Peyer's patch (tissue), 4 donors: ENCODE data around the gene BPIFB6. TPM values are rescaled to one million over a fixed set of nuclear protein-coding genes. Genes with fewer than 3 reads are reported as not detected.

Experiments
- DNase-seq, 3 donors: peaks; one replicate each; pipeline ENCODE4 v3.0.0-alpha.2; 2017 to 2019
- H3K27ac ChIP-seq, 4 donors: fragments of 200-600 bp; sonication (generic); one replicate each; pipeline ENCODE4 v1.5.1; 2016 to 2019
- H3K27me3 ChIP-seq, 2 donors: fragments of 200-600 bp; sonication (generic); one replicate each; pipeline ENCODE4 v1.5.1; 2019
- H3K36me3 ChIP-seq, 3 donors: fragments of 200-600 bp; sonication (generic); one replicate each; pipeline ENCODE4 v1.5.1; 2016 to 2019
- H3K4me1 ChIP-seq, 4 donors: fragments of 200-600 bp; sonication (generic); one replicate each; pipeline ENCODE4 v1.5.1; 2016 to 2019
- H3K4me3 ChIP-seq, 4 donors: fragments of 200-600 bp; sonication (generic); 1 replicate in 3 of 4; 2 replicates in 1 of 4; pipeline ENCODE4 v1.5.1; 2016 to 2019; ENCODE audit warnings: mild to moderate bottlenecking in 1 of 4
- H3K9me3 ChIP-seq, 4 donors: fragments of 200-600 bp; sonication (generic); one replicate each; pipeline ENCODE4 v1.5.1; 2016 to 2019; ENCODE audit warnings: mild to moderate bottlenecking in 1 of 4
- CTCF ChIP-seq, 6 experiments: fragments of 450-650 bp in 4 of 6; fragments of 200-600 bp in 2 of 6; sonication (generic) in 1 of 6; IDR thresholded peaks; one replicate each; pipeline ENCODE4 v1.5.1; 2017 to 2019; ENCODE audit warnings: antibody characterized with exemption in 6 of 6, mild to moderate bottlenecking in 3 of 6, moderate library complexity in 1 of 6
- POLR2A ChIP-seq, 2 donors: fragments of 450-650 bp; IDR thresholded peaks; one replicate each; pipeline ENCODE4 v1.5.1; 2017; ENCODE audit warnings: antibody characterized with exemption in 2 of 2, mild to moderate bottlenecking in 2 of 2, moderate library complexity in 2 of 2
- total RNA-seq, 4 donors: library from RNA; depleted of rRNA; stranded (reverse); fragments of >200 nt; gene quantifications; one replicate each; pipeline ENCODE4 v1.1.0, GENCODE V29; 2016

Gene BPIFB6
- total RNA-seq, 4 donors from 2014 or later: not detected

- TF ChIP-seq POLR2A (IDR thresholded peaks at IDR 0.05) (no peak), CTCF (IDR thresholded peaks at IDR 0.05) (no peak)
These were observed 879 bp upstream of the BPIFB6 start for GRCh38 chr20:33030569-33030968.

GRCh38 chr20:33032555-33032954, 1.1 kb downstream of the BPIFB6 start:
- H3K4me1 ChIP-seq: no peaks in the 10 kb centered on the region
- H3K27ac ChIP-seq: no peak overlapping the region
- TF ChIP-seq CTCF (IDR thresholded peaks at IDR 0.05): no peak
- no peak for TF ChIP-seq POLR2A (IDR thresholded peaks at IDR 0.05)

More at GRCh38 chr20:33030569-33030968, 879 bp upstream of the BPIFB6 start:
- no peaks in the 10 kb centered on the region for H3K27me3 ChIP-seq
- no peak overlapping the region for H3K4me3 ChIP-seq
- no peaks in the 10 kb centered on the region for H3K9me3 ChIP-seq
- H3K27ac ChIP-seq: no peak overlapping the region
- no peaks in the 10 kb centered on the region for H3K4me1 ChIP-seq
- no peaks in the 10 kb centered on the region for H3K36me3 ChIP-seq
- no peak for DNase-seq

GRCh38 chr20:33033381-33033780, 1.9 kb downstream of the BPIFB6 start:
- no peaks in the 10 kb centered on the region for H3K36me3 ChIP-seq
- no peak overlapping the region for H3K27ac ChIP-seq
- TF ChIP-seq CTCF (IDR thresholded peaks at IDR 0.05) (no peak), POLR2A (IDR thresholded peaks at IDR 0.05) (no peak)
- H3K27me3 ChIP-seq: no peaks in the 10 kb centered on the region
- no peaks in the 10 kb centered on the region for H3K9me3 ChIP-seq
- no peaks in the 10 kb centered on the region for H3K4me1 ChIP-seq
- H3K4me3 ChIP-seq: no peak overlapping the region
- DNase-seq: no peak

More at GRCh38 chr20:33032555-33032954, 1.1 kb downstream of the BPIFB6 start:
- Histone ChIP-seq H3K4me3 (no peak overlapping the region), H3K36me3 (no peaks in the 10 kb centered on the region), H3K27me3 (no peaks in the 10 kb centered on the region), H3K9me3 (no peaks in the 10 kb centered on the region)
- DNase-seq: no peak

GRCh38 chr20:33034115-33034514, 2.7 kb downstream of the BPIFB6 start:
- no peaks in the 10 kb centered on the region for H3K4me1 ChIP-seq
- no peak overlapping the region for H3K4me3 ChIP-seq
- DNase-seq: no peak
- H3K27me3 ChIP-seq: no peaks in the 10 kb centered on the region
- H3K9me3 ChIP-seq: no peaks in the 10 kb centered on the region
- no peak for TF ChIP-seq CTCF (IDR thresholded peaks at IDR 0.05)
- no peak for TF ChIP-seq POLR2A (IDR thresholded peaks at IDR 0.05)
- no peak overlapping the region for H3K27ac ChIP-seq
- no peaks in the 10 kb centered on the region for H3K36me3 ChIP-seq

- TF ChIP-seq CTCF (IDR thresholded peaks at IDR 0.05) (no peak), POLR2A (IDR thresholded peaks at IDR 0.05) (no peak)
- Histone ChIP-seq H3K4me1 (no peaks in the 10 kb centered on the region), H3K4me3 (no peak overlapping the region), H3K36me3 (no peaks in the 10 kb centered on the region), H3K9me3 (no peaks in the 10 kb centered on the region), H3K27ac (no peak overlapping the region), H3K27me3 (no peaks in the 10 kb centered on the region)
- no peak for DNase-seq
These were observed 3.5 kb downstream of the BPIFB6 start for GRCh38 chr20:33034901-33035492.

- Histone ChIP-seq H3K4me3 (no peak overlapping the region), H3K36me3 (no peaks in the 10 kb centered on the region), H3K9me3 (no peaks in the 10 kb centered on the region), H3K4me1 (no peaks in the 10 kb centered on the region), H3K27ac (no peak overlapping the region), H3K27me3 (no peaks in the 10 kb centered on the region)
- DNase-seq: no peak
- TF ChIP-seq POLR2A (IDR thresholded peaks at IDR 0.05): no peak
- TF ChIP-seq CTCF (IDR thresholded peaks at IDR 0.05): no peak
These were observed 6.0 kb downstream of the BPIFB6 start for GRCh38 chr20:33037456-33037855.
